PC-9 (cell line): ENCODE results near the gene ZNF865. TPM values are rescaled to one million over a fixed set of nuclear protein-coding genes. Genes with fewer than 3 reads are reported as not detected.
"Not testable (repeated sequence)": the region's sequence is repeated elsewhere in the genome, so short reads cannot be mapped to it uniquely, and the experiment has no call there.

ENCODE experiments used
- BruUV-seq: library from RNA; stranded (reverse); fragments of 400-500 nt; replicated peaks from 2 replicates; lab custom pipeline; 2021; lab: Mats Ljungman, UMichigan
- CTCF ChIA-PET: fragments of 300-600 bp; sonication (Branson Sonifier 250); formaldehyde crosslinking; loops from one replicate; lab custom pipeline; 2022; ENCODE audit warnings: antibody characterized with exemption; lab: Charles Lee
- POLR2A ChIA-PET: fragments of 300-600 bp; sonication (Branson Sonifier 250); formaldehyde crosslinking; loops from one replicate; lab custom pipeline; 2022; ENCODE audit warnings: antibody characterized with exemption; ENCODE audit not compliant: unreplicated experiment; lab: Charles Lee
- DNase-seq, 2 experiments: peaks; one replicate each; pipeline versions ENCODE4 v3.0.0 to v3.0.0-alpha.2; 2015 to 2022; ENCODE audit warnings: mixed read lengths in 1 of 2
- H2AFZ ChIP-seq: fragments of 200-600 bp; sonication (generic); 2 replicates; pipeline ENCODE4 v1.8.1; 2017; ENCODE audit warnings: antibody characterized with exemption
- H3F3A ChIP-seq: fragments of 200-600 bp; sonication (generic); 2 replicates; pipeline ENCODE4 v1.8.1; 2017; ENCODE audit warnings: antibody characterized with exemption, mild to moderate bottlenecking, low read depth; ENCODE audit not compliant: insufficient read depth
- H3K27ac ChIP-seq: fragments of 200-600 bp; sonication (generic); 2 replicates; pipeline ENCODE4 v1.6.1; 2016; ENCODE audit warnings: mixed run types
- H3K27me3 ChIP-seq: fragments of 200-600 bp; sonication (generic); 2 replicates; pipeline ENCODE4 v1.6.1; 2016; ENCODE audit warnings: low read depth, mixed run types; ENCODE audit not compliant: insufficient read depth
- H3K36me3 ChIP-seq: fragments of 200-600 bp; sonication (generic); 2 replicates; pipeline ENCODE4 v1.6.1; 2016; ENCODE audit warnings: low read depth, mixed run types
- H3K4me1 ChIP-seq: fragments of 200-600 bp; sonication (generic); replicated peaks from 2 replicates; pipeline ENCODE4 v1.6.1; 2016; ENCODE audit warnings: mixed run types; ENCODE audit not compliant: insufficient read depth
- H3K4me2 ChIP-seq: fragments of 200-600 bp; sonication (generic); 2 replicates; pipeline ENCODE4 v1.6.1; 2017; ENCODE audit warnings: mixed run types
- H3K4me3 ChIP-seq: fragments of 200-600 bp; sonication (generic); 2 replicates; pipeline ENCODE4 v1.6.1; 2016; ENCODE audit warnings: mixed run types
- H3K79me2 ChIP-seq: fragments of 200-600 bp; sonication (generic); 2 replicates; pipeline ENCODE4 v1.6.1; 2017; ENCODE audit warnings: low read depth, mixed run types
- H3K9me2 ChIP-seq: fragments of 200-600 bp; sonication (generic); 2 replicates; pipeline ENCODE4 v1.8.1; 2017; ENCODE audit warnings: mild to moderate bottlenecking; ENCODE audit not compliant: insufficient read depth
- H3K9me3 ChIP-seq: fragments of 200-600 bp; sonication (generic); 2 replicates; pipeline ENCODE4 v1.8.1; 2016; ENCODE audit warnings: low read depth; ENCODE audit not compliant: insufficient read depth
- H4K20me1 ChIP-seq: fragments of 200-600 bp; sonication (generic); 2 replicates; pipeline ENCODE4 v1.8.1; 2017; ENCODE audit not compliant: insufficient read depth
- CTCF ChIP-seq: fragments of 200-600 bp; sonication (generic); conservative IDR thresholded peaks from 2 replicates; pipeline ENCODE4 v1.6.1; 2017; ENCODE audit warnings: mixed run types, antibody characterized with exemption, mild to moderate bottlenecking, moderate library complexity
- EZH2 ChIP-seq: fragments of 200-600 bp; sonication (generic); IDR thresholded peaks from 2 replicates; pipeline ENCODE4 v1.8.0; 2017; ENCODE audit warnings: antibody characterized with exemption, low read depth
- intact Hi-C: fragments of 100-400 bp; cut with micrococcal nuclease; formaldehyde crosslinking; loops from one replicate; pipeline ENCODE4 v1.10.0; 2022; ENCODE audit not compliant: unreplicated experiment
- total RNA-seq: library from RNA; stranded (reverse); gene quantifications from 2 replicates; pipeline ENCODE4 v1.2.3, GENCODE V29; 2021

ZNF865 gene
- total RNA-seq, 1 experiment from 2014 or later = 26.8 TPM

- no peaks in the 10 kb centered on the region for H3K9me2 ChIP-seq
- no peaks in the 10 kb centered on the region for H3K4me1 ChIP-seq
- no peak overlapping the region for H3K4me3 ChIP-seq
- no peak overlapping the region for H3K4me2 ChIP-seq
- ChIA-PET POLR2A (interaction anchor here (0.7 kb wide), 2 partner anchors 21 to 25 kb away, joined by 8 to 12 read pairs; no protein-coding TSS in a partner anchor), CTCF (interaction anchor here (0.6 kb wide), 1 partner anchor 96 kb away, joined by 4 read pairs; no protein-coding TSS in a partner anchor)
- no peaks in the 10 kb centered on the region for H3F3A ChIP-seq
- intact Hi-C loops = no loop called here
- no peaks in the 10 kb centered on the region for H3K9me3 ChIP-seq
- H3K27me3 ChIP-seq = no peaks in the 10 kb centered on the region
- no peaks in the 10 kb centered on the region for H3K79me2 ChIP-seq
- no TSS peak for BruUV-seq
- H4K20me1 ChIP-seq = no peaks in the 10 kb centered on the region
- no peak overlapping the region for H3K27ac ChIP-seq
- DNase-seq = no peak
- no peak for TF ChIP-seq CTCF
- no peak for TF ChIP-seq EZH2
- H3K36me3 ChIP-seq = no peaks in the 10 kb centered on the region
- no peak overlapping the region for H2AFZ ChIP-seq
Measured at GRCh38 chr19:55566823-55567222, 38.6 kb upstream of the ZNF865 start.

- no peaks in the 10 kb centered on the region for H4K20me1 ChIP-seq
- ChIA-PET CTCF (no interaction called here), POLR2A (no interaction called here)
- H3K27me3 ChIP-seq = no peaks in the 10 kb centered on the region
- no TSS peak for BruUV-seq
- no peaks in the 10 kb centered on the region for H3K79me2 ChIP-seq
- H3K36me3 ChIP-seq = no peaks in the 10 kb centered on the region
- no peak overlapping the region for H3K4me2 ChIP-seq
- H3K9me2 ChIP-seq = no peaks in the 10 kb centered on the region
- intact Hi-C loops = no loop called here
- no peak overlapping the region for H3K4me3 ChIP-seq
- no peak for DNase-seq
- TF ChIP-seq EZH2 = no peak
- TF ChIP-seq CTCF = no peak
- H3K27ac ChIP-seq = no peak overlapping the region
- H3K9me3 ChIP-seq = no peaks in the 10 kb centered on the region
- no peak overlapping the region for H2AFZ ChIP-seq
- no peaks in the 10 kb centered on the region for H3F3A ChIP-seq
- H3K4me1 ChIP-seq = no peaks in the 10 kb centered on the region
Measured at GRCh38 chr19:55567708-55568328, 37.6 kb upstream of the ZNF865 start.

- H3K79me2 ChIP-seq, POLR2A ChIA-PET, H3K36me3 ChIP-seq, H2AFZ ChIP-seq, intact Hi-C loops, H3F3A ChIP-seq, CTCF ChIA-PET, BruUV-seq, H4K20me1 ChIP-seq, H3K4me2 ChIP-seq, H3K4me1 ChIP-seq, H3K4me3 ChIP-seq, H3K9me3 ChIP-seq, H3K9me2 ChIP-seq, DNase-seq, H3K27me3 ChIP-seq, H3K27ac ChIP-seq: not testable (repeated sequence)
Measured at GRCh38 chr19:55569477-55569876, 36.0 kb upstream of the ZNF865 start.

- H3K27ac ChIP-seq, intact Hi-C loops, CTCF ChIA-PET, POLR2A ChIA-PET, H4K20me1 ChIP-seq, H3K4me1 ChIP-seq, H3K9me2 ChIP-seq, H3K27me3 ChIP-seq, H3K79me2 ChIP-seq, BruUV-seq, H3K4me2 ChIP-seq, H3K4me3 ChIP-seq, DNase-seq, H2AFZ ChIP-seq, H3K9me3 ChIP-seq, H3K36me3 ChIP-seq: not testable (repeated sequence)
- peaks cover 24% of the 10 kb centered on the region; the same call in 1 of the 2 replicates for H3F3A ChIP-seq
Measured at GRCh38 chr19:55573929-55574328, 31.5 kb upstream of the ZNF865 start.
